Iris pigment epithelial cell (primary cell): ENCODE data around the gene ZCCHC14.
"Not testable (repeated sequence)": the region's sequence is repeated elsewhere in the genome, so short reads cannot be mapped to it uniquely, and the experiment has no call there.

Source experiments
- DNase-seq: peaks from one replicate; pipeline ENCODE4 v3.0.0-alpha.2; 2011; ENCODE audit warnings: low read depth

ZCCHC14 gene

DNA sequence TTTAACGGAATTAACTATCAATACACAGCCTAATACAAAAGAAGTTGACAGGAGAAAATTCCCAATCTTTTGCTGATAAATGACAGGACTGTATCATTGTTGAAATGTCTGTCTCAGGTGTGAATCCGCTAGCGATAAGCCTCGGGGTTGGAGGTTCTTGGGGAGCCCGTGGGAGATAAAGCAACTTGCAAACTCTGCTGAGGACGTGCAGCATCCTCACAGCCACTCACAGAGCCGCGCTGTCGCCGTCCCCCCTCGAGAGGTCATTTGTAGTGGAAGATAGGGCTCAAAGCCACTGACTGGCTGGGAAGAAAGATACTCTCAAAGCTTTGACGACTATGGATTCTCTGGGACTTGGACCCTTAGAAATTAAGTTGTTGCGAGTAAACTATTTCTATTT is 83.7 kb downstream of the ZCCHC14 start:
- no peak for DNase-seq

DNA sequence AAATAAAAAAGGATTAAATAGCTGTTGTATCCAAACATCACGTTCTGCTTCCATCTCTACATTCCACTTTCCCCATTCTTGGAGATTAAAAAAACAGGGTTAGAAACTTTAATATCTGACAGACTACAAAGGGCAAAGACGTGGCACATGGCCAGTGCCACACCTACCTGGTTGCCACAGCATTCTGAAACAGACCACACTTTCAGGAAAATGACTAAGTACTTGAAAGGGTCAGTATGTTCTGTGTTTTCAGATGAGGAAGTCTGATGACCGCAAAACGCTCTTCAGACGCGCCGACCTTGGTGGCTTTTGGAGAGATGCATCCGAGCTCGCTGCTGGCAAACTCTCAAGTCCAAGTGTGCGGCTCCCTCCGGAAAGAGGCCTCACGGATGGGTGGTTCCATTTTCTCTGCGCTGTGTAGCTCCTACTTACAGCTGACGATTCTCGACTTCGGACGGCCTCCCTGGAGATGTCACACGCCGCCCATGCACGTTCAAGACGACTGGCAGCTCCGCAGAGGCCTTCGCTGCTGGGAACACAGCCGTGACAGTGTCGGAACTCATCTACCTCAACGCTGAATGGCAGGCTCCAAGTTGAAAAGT is 85.2 kb downstream of the ZCCHC14 start:
- DNase-seq: peak; percentile 55

DNA sequence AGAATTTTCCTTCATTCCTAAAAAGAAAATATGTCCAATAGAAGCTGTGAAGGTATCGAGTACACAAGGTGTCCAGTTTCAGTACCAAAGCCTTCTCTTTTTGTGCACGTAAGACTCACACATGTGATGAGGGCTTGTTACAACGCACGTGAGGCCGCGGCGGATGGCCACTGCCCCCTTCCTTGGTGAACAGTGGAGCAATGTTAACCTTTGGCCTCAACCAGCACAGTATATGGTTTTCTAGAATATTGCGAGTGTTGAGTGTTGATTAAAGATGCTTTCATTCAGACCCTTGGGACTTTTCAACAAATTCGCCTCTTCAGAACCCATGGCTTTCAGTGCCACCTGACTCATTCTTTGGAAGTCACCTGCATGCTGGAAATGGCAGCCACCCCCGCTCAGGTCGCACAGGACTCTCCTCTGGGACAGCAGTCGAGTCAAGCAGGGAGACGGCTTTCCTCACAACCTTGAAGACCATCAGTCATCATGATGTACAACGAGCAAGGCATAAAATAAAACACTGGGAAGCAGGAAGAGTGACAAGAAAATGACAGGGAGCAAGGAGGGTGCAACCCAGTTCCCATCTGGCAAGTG is 86.2 kb downstream of the ZCCHC14 start:
- DNase-seq: no peak

DNA sequence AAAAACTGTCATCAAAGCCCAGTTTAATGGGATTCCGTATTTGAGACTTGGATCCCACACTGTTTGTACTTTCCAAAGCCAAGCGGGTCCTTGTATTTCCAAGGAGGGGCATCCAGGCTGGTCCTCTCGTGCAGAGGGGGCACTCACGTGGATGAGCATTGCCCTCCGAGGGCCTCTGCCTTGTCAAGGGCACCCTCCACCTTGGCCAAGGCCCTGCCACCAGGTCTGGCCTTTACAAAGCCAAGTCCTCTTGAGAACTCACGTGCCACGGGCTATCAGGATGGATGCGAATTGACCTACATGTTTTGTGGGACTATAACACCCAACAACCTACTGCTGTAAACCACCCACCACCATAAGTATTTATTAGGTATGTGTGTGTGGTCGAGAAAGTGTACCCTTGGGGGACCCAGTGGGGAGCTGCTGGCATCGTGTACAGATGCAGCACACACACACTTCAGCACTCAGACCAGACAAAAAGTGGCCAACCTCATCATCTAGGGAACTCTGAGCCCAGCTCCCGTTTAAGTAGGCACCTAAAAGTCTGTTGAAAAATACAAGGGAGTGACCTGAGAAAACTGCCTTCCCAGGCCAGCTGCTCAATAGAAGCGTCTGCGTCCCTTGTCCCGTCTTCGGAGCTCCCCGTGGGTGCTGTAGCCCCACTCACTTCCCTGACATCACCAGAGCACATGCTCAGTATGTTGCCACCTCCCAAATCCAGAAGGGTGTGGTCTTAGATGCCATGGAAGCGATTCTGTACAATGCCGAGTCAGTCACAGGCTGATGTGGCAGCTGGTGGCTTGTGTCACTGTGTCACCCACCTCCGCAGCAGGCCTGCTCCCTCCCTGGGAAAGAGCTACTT is 87.8 kb downstream of the ZCCHC14 start:
- DNase-seq: no peak

DNA sequence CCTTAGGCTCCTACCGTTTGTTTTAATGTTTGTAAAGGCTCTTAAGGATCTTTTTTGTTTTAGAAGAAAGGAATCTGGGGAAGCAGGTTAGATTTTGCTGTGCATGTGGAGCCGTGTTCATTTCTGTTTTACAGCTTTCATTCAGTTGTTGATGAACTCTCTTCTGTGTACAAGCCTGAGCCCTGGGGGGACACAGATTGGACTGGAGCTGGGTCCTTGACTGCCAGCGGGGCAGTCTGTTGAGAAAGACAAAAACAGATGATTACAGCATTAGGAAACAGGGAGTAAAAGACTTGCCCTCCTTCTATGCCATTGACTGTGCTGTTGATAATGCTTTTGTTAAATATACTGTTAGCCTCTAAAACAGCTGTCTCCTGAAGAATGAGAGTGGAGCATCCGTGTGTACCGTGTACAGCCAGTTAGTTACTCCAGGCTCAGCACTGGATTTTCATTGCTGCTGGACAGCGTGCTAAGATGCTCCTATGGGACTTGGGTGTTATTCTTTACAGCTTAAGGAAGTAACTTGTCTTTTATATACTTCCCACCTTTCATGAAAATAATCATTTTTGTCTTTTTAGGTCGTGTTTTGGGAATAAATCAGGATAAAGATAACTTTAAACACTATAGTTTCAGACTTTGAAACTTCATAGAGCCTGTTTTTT is 97.5 kb downstream of the ZCCHC14 start:
- DNase-seq: no peak

DNA sequence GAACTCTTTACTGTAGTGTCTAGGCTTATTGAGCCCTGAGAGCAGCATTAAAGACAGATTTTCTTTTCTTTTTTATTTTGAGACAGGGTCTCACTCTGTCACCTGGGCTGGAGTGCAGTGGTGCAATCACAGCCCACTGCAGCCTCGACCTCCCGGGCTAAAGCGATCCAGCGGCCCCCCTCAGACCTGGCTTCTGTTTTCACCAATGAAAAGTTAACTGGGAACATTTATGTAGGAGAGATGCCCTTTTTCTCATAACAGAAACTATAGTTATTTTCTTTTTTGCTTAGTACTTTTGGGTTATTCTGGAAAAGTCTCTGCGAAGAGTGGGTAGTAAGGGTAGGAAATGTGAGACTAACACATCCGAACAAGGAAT is 99.2 kb downstream of the ZCCHC14 start:
- DNase-seq: no peak

DNA sequence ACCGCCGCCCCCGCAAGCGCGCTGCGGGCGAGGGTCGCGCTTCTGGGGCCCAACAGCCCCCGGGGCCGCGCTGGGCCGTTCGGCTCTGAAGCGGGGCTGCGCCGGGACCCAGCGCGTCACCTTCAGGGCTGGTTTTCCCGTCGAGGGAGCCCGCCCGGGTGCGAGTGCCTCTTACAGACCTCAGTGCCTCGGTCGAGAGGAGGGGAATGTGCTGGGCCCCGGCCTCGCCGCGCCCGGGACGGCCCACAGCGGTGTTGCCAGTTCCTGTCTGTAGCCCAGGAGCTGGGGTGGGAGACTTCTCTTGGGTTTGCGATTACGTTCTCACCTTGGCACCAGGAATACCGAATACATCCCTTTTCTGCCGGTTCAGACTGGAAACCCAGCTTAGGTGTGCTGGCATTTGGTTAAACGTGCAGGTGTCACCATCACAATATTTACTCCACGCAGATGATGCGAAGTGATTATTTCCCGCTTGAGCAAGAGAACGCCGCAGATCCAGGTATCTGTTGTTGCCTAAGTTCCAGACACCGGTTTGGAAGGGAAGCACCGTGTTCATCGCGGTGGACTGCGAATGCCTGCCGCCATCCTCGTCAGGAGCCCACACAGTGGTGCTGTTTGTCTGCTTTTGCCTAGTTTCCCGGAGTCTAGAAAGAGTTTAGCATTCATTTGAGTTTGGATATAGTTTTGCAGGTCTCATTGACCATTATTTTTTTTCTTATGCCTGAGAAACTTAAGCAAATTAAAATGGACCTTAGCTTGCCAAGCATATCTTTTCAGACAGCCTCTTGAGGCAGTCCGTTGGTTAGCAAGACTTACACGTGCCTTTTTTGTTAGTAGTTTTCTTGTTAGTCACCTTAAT is 99.8 kb downstream of the ZCCHC14 start:
- DNase-seq: peak; percentile 55

DNA sequence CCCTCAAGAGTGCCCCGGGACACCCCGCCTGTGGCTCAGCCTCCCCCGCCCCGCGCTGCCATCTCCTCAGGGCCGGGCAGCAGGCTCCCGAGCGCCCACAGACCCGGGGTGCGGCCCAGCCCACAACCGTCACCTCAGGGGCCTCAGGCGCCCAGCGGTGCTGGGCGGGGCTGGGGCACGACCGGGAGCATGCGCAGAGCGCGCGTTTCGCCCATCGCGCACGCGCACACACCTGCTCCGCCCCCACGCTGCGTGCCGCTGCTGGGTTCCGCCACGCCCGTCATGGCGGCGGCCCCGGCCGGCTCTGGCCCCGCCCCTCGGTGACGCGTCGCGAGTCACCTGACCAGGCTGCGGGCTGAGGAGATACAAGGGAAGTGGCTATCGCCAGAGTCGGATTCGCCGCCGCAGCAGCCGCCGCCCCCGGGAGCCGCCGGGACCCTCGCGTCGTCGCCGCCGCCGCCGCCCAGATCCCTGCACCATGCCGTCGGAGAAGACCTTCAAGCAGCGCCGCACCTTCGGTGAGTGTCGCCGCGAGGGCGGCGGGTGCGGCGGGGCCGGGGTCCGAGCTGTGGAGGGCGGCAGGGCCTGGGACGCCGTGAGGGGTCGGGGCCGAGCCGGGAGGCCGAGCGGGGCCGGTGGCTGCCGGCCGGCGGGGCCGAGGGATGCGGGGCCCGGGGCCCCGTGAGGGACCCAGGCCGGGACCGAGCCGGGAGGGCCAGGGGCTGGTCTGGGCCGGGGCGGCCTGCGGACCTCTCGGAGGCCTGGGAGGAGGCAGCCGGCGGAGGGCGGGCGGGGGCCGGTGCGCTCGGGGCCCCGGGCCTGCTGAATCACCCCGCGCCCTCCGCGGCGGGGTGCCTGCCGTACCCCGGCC is 100.6 kb downstream of the ZCCHC14 start, which contains the start of gene MAP1LC3B:
TSS of gene MAP1LC3B (plus strand) at position 387 of the 871 bp plus-strand sequence. CDS start at position 479, 92 bp downstream.
- peak; percentile 94 for DNase-seq

DNA sequence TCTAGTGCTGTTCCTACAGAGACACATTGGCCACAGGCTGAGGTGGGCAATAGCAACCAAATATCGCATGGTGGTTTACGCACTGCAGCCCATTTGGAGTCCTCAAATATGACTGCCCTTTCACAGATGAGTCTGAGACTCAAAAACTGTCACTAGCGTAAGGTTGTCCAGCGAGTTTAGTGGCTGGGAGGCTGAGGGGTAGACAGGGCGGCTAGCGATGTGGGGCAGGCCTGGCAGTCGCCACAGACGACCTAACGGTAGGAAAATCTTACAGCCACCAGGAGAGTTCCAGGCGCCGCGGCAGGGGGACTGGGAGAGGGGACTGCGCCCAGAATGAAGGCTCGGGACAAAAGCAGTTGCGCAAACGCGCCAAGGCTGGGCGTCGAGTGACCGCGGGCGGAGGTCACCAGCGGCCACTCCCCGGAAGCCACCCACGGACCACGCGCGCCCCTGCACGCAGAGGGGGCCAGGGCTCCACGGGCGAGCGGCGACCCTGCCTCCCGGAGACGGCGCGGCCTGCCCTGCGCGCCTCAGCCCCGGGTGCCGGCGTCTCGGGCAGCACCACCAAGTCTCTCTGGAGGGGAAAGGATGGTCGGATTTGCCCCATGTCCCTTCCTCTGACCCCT is 101.4 kb downstream of the ZCCHC14 start:
- no peak for DNase-seq

DNA sequence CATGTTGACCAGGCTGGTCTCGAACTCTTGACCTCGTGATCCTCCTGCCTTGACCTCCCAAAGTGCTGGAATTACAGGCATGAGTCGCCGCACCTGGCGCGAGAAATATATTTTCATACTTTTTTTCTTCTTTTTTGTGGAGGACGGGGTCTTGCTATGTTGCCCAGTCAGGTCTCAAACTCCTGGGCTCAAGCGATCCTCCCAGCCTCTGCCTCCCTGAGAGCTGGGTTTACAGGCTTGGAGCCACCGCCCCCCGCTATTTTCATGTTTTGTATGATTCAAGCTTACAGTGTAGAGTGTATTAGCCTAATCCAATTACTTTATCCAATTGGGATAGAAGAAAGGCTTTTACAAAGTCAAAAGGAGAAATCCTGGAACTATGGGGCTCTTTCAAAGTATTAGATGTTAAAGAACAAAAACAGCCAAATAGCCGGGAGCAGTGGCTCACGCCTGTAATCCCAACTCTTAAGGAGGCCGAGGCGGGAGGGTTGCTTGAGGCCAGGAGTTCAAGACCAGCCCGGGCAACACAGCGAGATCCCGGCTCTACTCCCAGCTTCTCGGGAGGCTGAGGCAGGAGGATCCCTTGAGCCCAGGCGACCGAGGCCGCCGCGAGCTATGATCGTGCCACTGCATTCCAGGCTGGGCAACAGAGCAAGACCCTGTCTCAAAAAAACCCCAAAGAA is 102.0 kb downstream of the ZCCHC14 start:
- DNase-seq: no peak

DNA sequence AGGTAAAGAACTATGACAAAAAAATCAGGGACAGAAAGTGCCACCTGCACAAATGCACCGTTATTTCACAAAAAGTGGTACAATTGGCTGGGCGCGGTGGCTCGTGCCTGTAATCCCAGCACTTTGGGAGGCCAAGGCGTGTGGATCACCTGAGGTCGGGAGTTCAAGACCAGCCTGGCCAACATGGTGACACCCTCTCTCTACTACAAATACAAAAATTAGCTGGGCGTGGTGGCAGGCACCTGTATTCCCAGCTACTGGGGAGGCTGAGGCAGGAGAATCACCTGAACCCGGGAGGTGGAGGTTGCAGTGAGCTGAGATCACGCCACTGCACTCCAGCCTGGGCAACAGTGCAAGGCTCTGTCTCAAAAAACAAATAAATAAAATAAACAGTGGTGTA is 102.9 kb downstream of the ZCCHC14 start:
- not testable (repeated sequence) for DNase-seq

DNA sequence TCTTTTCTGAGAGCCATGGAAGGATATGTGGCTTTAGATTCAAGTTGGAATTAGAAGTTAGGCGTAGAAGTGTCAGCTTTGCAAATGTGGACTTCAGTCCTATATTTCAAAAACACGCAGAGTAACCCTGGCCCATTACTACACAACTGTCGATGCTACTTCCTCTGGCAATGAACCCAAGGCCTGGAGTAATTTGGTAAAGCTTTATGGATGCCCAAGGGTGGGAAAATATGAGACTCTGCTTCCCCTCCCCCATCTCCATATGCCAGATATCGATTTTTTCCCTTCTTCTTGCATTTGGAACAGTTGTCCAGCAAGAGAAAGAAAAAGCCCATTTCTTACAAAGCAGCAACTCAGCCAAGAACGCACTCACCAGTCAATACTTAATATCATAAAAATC is 103.6 kb downstream of the ZCCHC14 start:
- no peak for DNase-seq

DNA sequence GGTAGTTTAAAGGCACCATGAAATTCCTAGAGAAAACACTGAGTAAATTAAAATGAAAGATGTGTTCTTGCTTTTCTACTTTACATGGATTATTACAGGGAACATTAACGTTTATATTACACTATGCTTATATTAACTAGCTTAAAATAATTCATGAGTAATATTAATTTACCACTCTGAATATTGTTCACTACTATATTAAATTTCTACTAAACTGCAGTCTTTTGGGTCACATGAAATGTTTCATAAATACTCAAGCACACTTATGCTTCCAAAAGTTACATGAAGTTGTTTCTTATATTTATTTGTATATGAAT is 104.0 kb downstream of the ZCCHC14 start:
- DNase-seq: no peak

DNA sequence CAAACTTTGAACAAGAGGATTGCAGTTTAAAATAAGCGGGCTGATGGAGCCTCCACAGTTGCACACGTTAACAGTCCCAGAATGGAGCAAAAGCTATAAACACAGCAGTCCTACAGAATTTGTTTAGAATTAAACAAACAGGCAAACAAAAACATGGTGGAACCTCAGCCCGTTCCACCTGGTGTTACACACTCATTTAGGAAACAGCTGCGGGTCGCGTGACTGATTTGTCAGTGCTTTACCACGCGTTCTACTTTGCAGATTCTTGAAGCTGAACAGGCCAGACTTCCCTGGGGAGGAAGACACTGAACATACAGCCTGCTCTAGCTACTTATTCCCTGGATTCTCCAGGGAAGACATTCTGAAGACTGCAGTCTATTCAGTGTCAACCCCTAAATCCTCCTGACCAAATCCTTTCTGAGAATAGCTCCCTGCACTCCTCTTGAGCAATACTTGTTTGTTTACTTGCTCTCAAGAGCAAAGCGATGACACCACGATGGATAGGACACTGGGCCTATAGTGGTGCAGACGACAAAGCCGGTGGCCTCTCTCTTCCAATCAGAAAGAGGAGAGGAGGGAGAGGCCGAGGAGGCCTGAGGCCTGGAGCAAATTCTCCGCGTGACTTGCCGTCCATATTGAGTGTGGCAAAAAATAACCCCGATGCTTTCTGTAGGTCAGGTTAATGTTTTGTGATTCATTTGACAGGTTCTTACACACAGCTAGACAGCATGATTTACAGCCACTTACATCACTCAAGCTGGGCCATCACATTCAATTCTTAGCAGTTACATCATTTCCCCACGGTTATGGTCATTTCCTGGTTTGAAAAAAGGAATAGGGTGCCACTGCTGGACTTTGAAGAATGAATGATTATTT is 104.6 kb downstream of the ZCCHC14 start:
- DNase-seq: peak; percentile 100

DNA sequence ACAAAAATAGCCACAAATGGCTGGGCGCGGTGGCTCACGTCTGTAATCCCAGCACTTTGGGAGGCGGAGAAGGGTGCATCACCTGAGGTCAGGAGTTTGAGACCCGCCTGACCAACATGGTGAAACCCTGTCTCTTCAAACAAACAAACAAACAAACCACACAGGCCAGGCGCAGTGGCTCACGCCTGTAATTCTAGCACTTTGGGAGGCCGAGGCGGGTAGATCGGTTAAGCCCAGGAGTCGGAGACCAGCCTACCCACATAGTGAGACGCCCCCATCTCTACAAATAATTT is 108.0 kb downstream of the ZCCHC14 start:
- DNase-seq: not testable (repeated sequence)

DNA sequence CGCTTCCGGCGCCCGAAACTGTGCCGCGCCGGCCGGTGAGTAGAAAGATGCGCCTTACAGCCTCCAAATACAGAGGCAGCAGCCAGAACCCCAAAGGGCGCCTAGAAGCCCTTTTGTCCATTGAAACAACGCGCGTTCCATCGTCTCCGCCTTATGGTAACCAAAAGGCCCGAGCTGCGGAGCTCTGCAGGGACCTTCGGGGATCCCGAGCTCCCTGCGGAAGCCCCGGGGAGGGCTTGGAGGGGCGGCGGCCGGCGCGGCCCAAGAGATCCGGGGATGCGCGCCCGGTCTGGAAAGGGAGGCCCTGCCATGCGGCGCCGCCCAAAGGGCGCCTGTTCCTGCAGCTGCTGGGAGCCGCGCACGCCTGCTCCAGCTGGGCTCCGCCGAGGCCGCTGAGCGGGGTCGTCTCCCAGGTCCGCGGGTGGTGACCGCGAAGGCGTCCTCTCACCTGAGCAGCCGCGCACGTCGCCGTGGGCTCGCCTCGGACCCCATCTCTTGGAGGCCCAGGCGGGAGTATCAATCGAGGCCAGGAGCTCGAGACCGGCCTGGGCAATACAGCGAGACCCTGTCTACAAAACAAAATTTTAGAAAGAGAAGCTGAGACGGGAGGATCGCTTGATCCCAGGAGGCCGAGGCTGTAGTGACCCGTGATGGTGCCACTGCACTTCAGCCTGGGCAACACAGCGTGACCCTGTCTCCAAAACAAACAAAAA is 108.5 kb downstream of the ZCCHC14 start:
- DNase-seq: no peak

DNA sequence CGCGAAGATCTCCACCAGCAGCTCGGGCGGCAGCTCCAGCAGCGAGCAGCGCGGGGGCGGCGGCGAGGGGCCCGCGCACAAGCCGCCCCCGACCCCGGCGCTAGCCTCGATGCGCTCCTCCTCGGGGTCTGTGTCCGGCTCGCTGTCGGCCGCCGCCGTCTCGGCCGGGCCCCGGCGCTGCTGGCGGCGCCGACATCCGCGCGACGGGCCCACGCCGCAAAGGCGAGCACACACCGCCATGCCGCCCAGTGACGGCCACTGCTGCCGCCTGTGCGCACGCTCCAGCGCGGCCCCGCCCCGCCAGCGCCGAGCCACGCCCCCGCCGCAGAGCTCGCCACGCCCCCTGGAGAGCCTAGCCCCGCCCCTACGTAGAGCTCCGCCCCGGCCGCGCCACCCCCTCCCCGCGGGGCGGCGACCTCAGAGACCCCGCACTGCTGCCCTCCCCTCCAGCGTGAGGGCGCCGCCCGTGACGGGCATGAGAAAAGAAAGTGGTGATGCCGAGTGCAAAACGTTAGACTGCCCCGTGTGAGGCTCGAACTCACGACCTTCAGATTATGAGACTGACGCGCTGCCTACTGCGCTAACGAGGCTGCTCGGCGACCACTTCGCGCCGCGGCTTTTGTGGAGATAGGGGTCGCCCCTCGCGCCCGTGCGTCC is 109.2 kb downstream of the ZCCHC14 start, which contains the start of gene FBXO31:
TSS of gene FBXO31 (minus strand) at position 272 of the 657 bp plus-strand sequence. CDS start at position 240, 32 bp downstream.
- peak; percentile 90 for DNase-seq
